Measurements from ENCODE around the gene ASAH2B.
"Not testable (repeated sequence)": the region's sequence is repeated elsewhere in the genome, so short reads cannot be mapped to it uniquely, and the experiment has no call there.

GRCh38 chr10:50701947-50702346 lies 37.8 kb upstream of the ASAH2B start:
- not testable (repeated sequence) for TF ChIP-seq REST (IDR thresholded peaks at IDR 0.05; ENCODE audit: borderline replicate concordance in 1 of 2, low read depth in 1 of 2, low read length in 2 of 2); SRF (IDR thresholded peaks at IDR 0.05; ENCODE audit: low read depth, low read length); SP5 (CRISPR knock-in tag; IDR thresholded peaks at IDR 0.05; ENCODE audit: borderline replicate concordance, low read depth); EP300 (IDR thresholded peaks at IDR 0.05; ENCODE audit: low read depth in 2 of 2, low read length in 2 of 2); EP300 (CRISPR knock-in tag; IDR thresholded peaks at IDR 0.05; ENCODE audit: borderline replicate concordance)

Measured in HepG2 (cell line).